ENCODE results near the gene ZNF182.
"Not testable (repeated sequence)": the region's sequence is repeated elsewhere in the genome, so short reads cannot be mapped to it uniquely, and the experiment has no call there.

DNA sequence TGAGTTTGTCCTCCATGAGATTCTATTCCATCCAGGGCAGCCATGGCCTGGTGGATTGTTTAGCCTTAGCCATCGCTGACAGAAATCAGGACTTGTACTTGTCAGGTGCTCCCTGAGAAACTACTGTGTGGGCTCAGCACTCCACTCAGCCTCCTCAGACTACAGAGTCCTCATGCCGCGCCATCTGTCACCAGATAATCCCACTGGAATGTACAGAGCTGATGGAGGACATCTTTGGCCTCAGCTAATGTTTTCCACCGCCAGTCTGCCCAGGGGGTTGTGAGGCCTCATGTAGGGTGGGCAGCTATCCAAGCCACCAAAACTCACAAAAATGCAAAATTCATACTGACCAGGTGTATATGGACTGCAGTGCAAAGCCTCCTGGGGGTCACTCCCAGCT, 45.6 kb downstream of the ZNF182 start:
- not testable (repeated sequence) for TF ChIP-seq ZNF350 (tag by site-specific recombination; IDR thresholded peaks at IDR 0.05); TCF7L2 (IDR thresholded peaks at IDR 0.05; ENCODE audit: borderline replicate concordance, low read depth, low read length); REST (tag by site-specific recombination; IDR thresholded peaks at IDR 0.05); ZNF24 (tag by site-specific recombination; IDR thresholded peaks at IDR 0.05); SP2 (tag by site-specific recombination; IDR thresholded peaks at IDR 0.05); ZNF2 (tag by site-specific recombination; IDR thresholded peaks at IDR 0.05); ZNF692 (tag by site-specific recombination; IDR thresholded peaks at IDR 0.05)
- TF ChIP-seq, protein P1, sequence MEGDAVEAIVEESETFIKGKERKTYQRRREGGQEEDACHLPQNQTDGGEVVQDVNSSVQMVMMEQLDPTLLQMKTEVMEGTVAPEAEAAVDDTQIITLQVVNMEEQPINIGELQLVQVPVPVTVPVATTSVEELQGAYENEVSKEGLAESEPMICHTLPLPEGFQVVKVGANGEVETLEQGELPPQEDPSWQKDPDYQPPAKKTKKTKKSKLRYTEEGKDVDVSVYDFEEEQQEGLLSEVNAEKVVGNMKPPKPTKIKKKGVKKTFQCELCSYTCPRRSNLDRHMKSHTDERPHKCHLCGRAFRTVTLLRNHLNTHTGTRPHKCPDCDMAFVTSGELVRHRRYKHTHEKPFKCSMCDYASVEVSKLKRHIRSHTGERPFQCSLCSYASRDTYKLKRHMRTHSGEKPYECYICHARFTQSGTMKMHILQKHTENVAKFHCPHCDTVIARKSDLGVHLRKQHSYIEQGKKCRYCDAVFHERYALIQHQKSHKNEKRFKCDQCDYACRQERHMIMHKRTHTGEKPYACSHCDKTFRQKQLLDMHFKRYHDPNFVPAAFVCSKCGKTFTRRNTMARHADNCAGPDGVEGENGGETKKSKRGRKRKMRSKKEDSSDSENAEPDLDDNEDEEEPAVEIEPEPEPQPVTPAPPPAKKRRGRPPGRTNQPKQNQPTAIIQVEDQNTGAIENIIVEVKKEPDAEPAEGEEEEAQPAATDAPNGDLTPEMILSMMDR (tag by site-specific recombination; IDR thresholded peaks at IDR 0.05), result not testable (repeated sequence)
